ENCODE data around the gene SIRPG. TPM values are rescaled to one million over a fixed set of nuclear protein-coding genes. Genes with fewer than 3 reads are reported as not detected.

Gene SIRPG
- total RNA-seq, 1 donor from 2014 or later, result not detected

DNA sequence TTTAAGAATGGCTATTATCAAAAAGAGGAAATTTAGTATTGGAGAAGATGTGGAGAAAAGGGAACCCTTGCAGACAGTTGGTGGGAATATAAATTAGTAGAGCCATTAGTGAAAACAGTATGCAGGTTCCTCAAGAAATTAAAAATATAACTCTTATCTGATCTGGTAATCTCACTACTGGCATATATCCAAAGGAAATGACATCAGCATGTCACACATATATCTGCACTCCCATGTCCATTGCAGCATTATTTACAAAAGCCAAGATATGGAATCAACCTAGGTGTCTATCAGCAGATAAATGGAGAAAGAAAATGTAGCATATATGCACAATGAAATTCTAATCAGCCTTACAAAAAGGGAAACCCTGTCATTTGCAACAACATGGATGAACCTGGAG, 2.6 kb downstream of the SIRPG start:
- no peak overlapping the region for H3K4me3 Mint-ChIP-seq
- no peaks in the 10 kb centered on the region for H3K4me1 Mint-ChIP-seq
- DNase-seq (ENCODE audit: low spot score in 2 of 2, unreplicated experiment in 2 of 2), result no peak
- H3K27me3 Mint-ChIP-seq (ENCODE audit: low read depth), result peaks cover 58% of the 10 kb centered on the region
- H3K36me3 Mint-ChIP-seq, result no peaks in the 10 kb centered on the region
- no peak overlapping the region for H3K27ac Mint-ChIP-seq
- TF ChIP-seq, protein P1, sequence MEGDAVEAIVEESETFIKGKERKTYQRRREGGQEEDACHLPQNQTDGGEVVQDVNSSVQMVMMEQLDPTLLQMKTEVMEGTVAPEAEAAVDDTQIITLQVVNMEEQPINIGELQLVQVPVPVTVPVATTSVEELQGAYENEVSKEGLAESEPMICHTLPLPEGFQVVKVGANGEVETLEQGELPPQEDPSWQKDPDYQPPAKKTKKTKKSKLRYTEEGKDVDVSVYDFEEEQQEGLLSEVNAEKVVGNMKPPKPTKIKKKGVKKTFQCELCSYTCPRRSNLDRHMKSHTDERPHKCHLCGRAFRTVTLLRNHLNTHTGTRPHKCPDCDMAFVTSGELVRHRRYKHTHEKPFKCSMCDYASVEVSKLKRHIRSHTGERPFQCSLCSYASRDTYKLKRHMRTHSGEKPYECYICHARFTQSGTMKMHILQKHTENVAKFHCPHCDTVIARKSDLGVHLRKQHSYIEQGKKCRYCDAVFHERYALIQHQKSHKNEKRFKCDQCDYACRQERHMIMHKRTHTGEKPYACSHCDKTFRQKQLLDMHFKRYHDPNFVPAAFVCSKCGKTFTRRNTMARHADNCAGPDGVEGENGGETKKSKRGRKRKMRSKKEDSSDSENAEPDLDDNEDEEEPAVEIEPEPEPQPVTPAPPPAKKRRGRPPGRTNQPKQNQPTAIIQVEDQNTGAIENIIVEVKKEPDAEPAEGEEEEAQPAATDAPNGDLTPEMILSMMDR (IDR thresholded peaks at IDR 0.05; ENCODE audit: unreplicated experiment), result no peak
- no peaks in the 10 kb centered on the region for H3K9me3 Mint-ChIP-seq

DNA sequence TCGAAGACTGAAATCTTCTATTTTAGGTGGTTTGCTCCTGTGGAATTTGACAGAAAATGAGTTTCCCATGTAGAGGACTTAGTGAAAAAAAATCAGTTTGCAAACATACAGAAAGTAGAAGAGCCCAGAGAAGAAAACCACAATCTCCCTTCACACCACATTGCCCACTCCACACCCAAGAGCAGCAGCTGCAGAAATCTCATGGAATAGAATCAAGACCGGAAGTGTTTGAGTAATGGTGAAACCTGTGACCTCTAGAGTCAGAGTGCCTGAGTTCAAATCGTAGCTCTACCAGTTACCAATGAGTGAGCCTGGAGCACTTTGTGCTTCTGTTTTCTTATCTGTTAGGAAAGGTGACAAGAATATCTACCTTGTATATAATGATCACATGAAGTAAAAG, 4.6 kb downstream of the SIRPG start:
- H3K4me3 Mint-ChIP-seq, result no peak overlapping the region
- no peaks in the 10 kb centered on the region for H3K36me3 Mint-ChIP-seq
- no peak overlapping the region for H3K27ac Mint-ChIP-seq
- no peak for DNase-seq (ENCODE audit: low spot score in 2 of 2, unreplicated experiment in 2 of 2)
- no peaks in the 10 kb centered on the region for H3K4me1 Mint-ChIP-seq
- TF ChIP-seq, protein P1 (IDR thresholded peaks at IDR 0.05; ENCODE audit: unreplicated experiment), result no peak
- no peaks in the 10 kb centered on the region for H3K9me3 Mint-ChIP-seq
- peaks cover 38% of the 10 kb centered on the region for H3K27me3 Mint-ChIP-seq (ENCODE audit: low read depth)

DNA sequence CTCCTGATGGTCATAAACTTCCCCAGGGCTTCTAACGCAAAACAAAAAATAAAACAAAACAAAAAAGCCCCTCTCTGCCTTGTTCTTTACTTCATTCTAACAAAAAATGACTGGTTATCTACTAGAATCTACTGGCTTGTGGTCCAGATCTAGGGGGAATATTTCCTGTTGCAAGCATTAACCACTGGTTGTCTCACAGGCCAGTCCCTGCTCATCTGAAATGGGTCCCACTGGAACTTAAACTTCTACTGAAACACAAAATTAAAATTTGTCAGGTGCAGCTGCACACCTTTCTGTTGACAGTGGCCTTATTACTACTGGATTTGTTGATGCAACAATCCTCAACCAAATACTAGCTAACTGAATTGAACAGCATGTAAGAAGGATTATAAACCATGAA, 5.5 kb downstream of the SIRPG start:
- no peak overlapping the region for H3K4me3 Mint-ChIP-seq
- H3K36me3 Mint-ChIP-seq, result no peaks in the 10 kb centered on the region
- no peaks in the 10 kb centered on the region for H3K9me3 Mint-ChIP-seq

DNA sequence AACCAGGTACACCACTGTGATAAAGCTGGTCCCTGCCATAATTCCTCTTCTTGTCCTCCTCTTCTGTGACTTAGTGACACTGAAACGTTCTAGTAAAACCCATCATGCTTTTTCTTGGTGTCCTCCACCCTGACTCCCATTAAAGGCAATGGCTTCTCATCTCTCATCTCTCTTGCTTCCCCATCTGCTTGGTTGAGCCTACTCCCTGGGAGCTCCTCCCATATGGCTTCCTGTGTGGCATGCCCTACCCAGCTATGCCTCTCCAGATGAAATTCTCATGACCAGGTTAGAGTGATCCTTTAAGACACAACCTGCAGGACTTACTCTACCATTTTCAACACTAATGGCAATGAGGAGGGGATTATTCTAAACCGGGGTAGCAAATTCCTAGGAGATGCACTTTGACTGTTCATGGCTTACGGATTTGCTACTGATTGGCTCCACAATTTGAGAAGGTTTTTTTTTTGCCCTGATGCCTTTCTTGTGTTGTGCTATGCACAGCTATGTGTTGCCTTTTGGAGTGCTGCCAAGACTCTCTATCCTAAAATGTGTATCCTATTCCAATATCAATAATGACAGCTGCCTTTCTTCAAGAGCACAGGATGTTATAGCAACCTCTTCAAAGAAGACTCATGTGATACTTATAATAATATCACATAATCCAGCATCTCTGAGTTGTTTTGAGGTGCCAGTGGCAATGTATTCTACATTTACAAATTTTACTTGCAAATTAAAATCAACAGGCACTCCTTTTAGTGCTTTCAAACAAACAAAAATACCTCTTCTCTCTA, 6.1 kb downstream of the SIRPG start:
- no peaks in the 10 kb centered on the region for H3K36me3 Mint-ChIP-seq
- peaks cover 35% of the 10 kb centered on the region for H3K27me3 Mint-ChIP-seq (ENCODE audit: low read depth)
- H3K4me1 Mint-ChIP-seq, result no peaks in the 10 kb centered on the region
- H3K4me3 Mint-ChIP-seq, result no peak overlapping the region
- no peaks in the 10 kb centered on the region for H3K9me3 Mint-ChIP-seq
- H3K27ac Mint-ChIP-seq, result no peak overlapping the region
- no peak for DNase-seq (ENCODE audit: low spot score in 2 of 2, unreplicated experiment in 2 of 2)
- TF ChIP-seq, protein P1 (IDR thresholded peaks at IDR 0.05; ENCODE audit: unreplicated experiment), result no peak

More for the DNA sequence above, 5.5 kb downstream of the SIRPG start:
- Mint-ChIP-seq H3K27me3 (ENCODE audit: low read depth) (peaks cover 36% of the 10 kb centered on the region), H3K27ac (no peak overlapping the region), H3K4me1 (no peaks in the 10 kb centered on the region)
- TF ChIP-seq, protein P1 (IDR thresholded peaks at IDR 0.05; ENCODE audit: unreplicated experiment), result no peak
- DNase-seq (ENCODE audit: low spot score in 2 of 2, unreplicated experiment in 2 of 2), result no peak

DNA sequence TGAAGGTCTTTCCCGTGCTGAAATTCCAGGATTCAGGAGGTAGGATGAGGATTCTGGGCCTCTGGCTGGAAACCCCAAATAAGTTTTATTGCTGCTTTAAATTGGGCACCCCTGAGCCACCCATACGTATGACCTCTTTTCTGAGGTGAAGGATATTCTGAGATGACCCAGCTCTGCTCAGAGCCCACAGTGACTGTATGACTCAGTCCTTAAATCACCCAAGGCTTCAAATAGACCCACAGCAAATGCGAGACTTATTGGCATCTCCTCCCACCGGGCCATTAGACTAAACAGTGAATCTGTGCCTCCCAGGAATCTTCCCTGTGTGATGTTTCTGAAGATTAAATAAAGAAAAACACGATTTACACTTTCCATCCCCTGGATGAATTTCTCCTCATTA, 9.5 kb downstream of the SIRPG start:
- Mint-ChIP-seq H3K4me1 (no peaks in the 10 kb centered on the region), H3K36me3 (no peaks in the 10 kb centered on the region), H3K4me3 (no peak overlapping the region), H3K9me3 (no peaks in the 10 kb centered on the region), H3K27me3 (ENCODE audit: low read depth) (peaks cover 26% of the 10 kb centered on the region), H3K27ac (no peak overlapping the region)
- DNase-seq (ENCODE audit: low spot score in 2 of 2, unreplicated experiment in 2 of 2), result no peak
- TF ChIP-seq, protein P1 (IDR thresholded peaks at IDR 0.05; ENCODE audit: unreplicated experiment), result no peak
